ENCODE measurements around the gene AOPEP.

- TF ChIP-seq POLR2A (IDR thresholded peaks at IDR 0.05), result no peak
- no peak for TF ChIP-seq CTCF (IDR thresholded peaks at IDR 0.05)
Observed at GRCh38 chr9:94918038-94918753, 191.7 kb downstream of the AOPEP start.

Measured in thyroid gland (tissue), 4 donors.